HG03064 (cell line): ENCODE data around the gene RPS6KL1.

Source experiments
- ATAC-seq: cut with Tn5 transposase; IDR thresholded peaks from one replicate; pipeline ENCODE4 v1.9.1; 2021; ENCODE audit warnings: low read depth; ENCODE audit not compliant: unreplicated experiment

RPS6KL1 gene

GRCh38 chr14:74952180-74952665 is 29.2 kb upstream of the RPS6KL1 start:
- no peak for ATAC-seq

- no peak for ATAC-seq
Measured at GRCh38 chr14:74951443-74952179, 28.6 kb upstream of the RPS6KL1 start.

GRCh38 chr14:74950795-74951442 is 27.9 kb upstream of the RPS6KL1 start:
- no peak for ATAC-seq

- ATAC-seq: no peak
Measured at GRCh38 chr14:74949859-74950573, 27.0 kb upstream of the RPS6KL1 start.

- ATAC-seq: no peak
Measured at GRCh38 chr14:74949191-74949601, 26.1 kb upstream of the RPS6KL1 start.

GRCh38 chr14:74948228-74949175 is 25.4 kb upstream of the RPS6KL1 start:
- ATAC-seq: no peak

GRCh38 chr14:74947353-74948227 is 24.5 kb upstream of the RPS6KL1 start:
- ATAC-seq: no peak

- no peak for ATAC-seq
Measured at GRCh38 chr14:74946659-74947281, 23.7 kb upstream of the RPS6KL1 start.

GRCh38 chr14:74945852-74946658 is 23.0 kb upstream of the RPS6KL1 start:
- no peak for ATAC-seq

GRCh38 chr14:74945261-74945851 is 22.3 kb upstream of the RPS6KL1 start:
- ATAC-seq: no peak

- ATAC-seq: no peak
Measured at GRCh38 chr14:74942608-74943007, 19.5 kb upstream of the RPS6KL1 start.

- no peak for ATAC-seq
Measured at GRCh38 chr14:74942181-74942580, 19.1 kb upstream of the RPS6KL1 start.

- peak; percentile 47 for ATAC-seq
Measured at GRCh38 chr14:74941676-74942097, 18.6 kb upstream of the RPS6KL1 start.

GRCh38 chr14:74940956-74941565 is 18.0 kb upstream of the RPS6KL1 start:
- no peak for ATAC-seq

- ATAC-seq: no peak
Measured at GRCh38 chr14:74938531-74939495, 15.8 kb upstream of the RPS6KL1 start.

- ATAC-seq: no peak
Measured at GRCh38 chr14:74937171-74937570, 14.1 kb upstream of the RPS6KL1 start.
